HG03196 (cell line): ENCODE results near the gene SSB.
"Not testable (repeated sequence)": the region's sequence is repeated elsewhere in the genome, so short reads cannot be mapped to it uniquely, and the experiment has no call there.

Experiments
- ATAC-seq: cut with Tn5 transposase; IDR thresholded peaks from one replicate; pipeline ENCODE4 v1.9.1; 2021; ENCODE audit not compliant: unreplicated experiment

Gene SSB

GRCh38 chr2:169798718-169799592 is at the start of gene SSB:
Gene SSB (plus strand): TSS chr2:169798871. CDS start chr2:169800961, 2,090 bp downstream.
- peak; percentile 95 for ATAC-seq

- no peak for ATAC-seq
Measured at GRCh38 chr2:169752752-169753151, 45.9 kb upstream of the SSB start.

- no peak for ATAC-seq
Measured at GRCh38 chr2:169755083-169755870, 43.4 kb upstream of the SSB start.

- ATAC-seq: no peak
Measured at GRCh38 chr2:169756342-169756741, 42.3 kb upstream of the SSB start.

GRCh38 chr2:169757356-169757755 is 41.3 kb upstream of the SSB start:
- ATAC-seq: no peak

GRCh38 chr2:169757778-169758177 is 40.9 kb upstream of the SSB start:
- no peak for ATAC-seq

- no peak for ATAC-seq
Measured at GRCh38 chr2:169759987-169760386, 38.7 kb upstream of the SSB start.

- ATAC-seq: not testable (repeated sequence)
Measured at GRCh38 chr2:169760798-169761197, 37.9 kb upstream of the SSB start.

- ATAC-seq: no peak
Measured at GRCh38 chr2:169761251-169761969, 37.3 kb upstream of the SSB start.

- ATAC-seq: no peak
Measured at GRCh38 chr2:169761970-169762292, 36.7 kb upstream of the SSB start.

- ATAC-seq: no peak
Measured at GRCh38 chr2:169765523-169765922, 33.1 kb upstream of the SSB start.

GRCh38 chr2:169767243-169767888 is 31.3 kb upstream of the SSB start:
- no peak for ATAC-seq

GRCh38 chr2:169768262-169768995 is 30.2 kb upstream of the SSB start:
- ATAC-seq: no peak

GRCh38 chr2:169771021-169771420 is 27.6 kb upstream of the SSB start:
- ATAC-seq: no peak

- ATAC-seq: no peak
Measured at GRCh38 chr2:169771612-169772011, 27.1 kb upstream of the SSB start.

GRCh38 chr2:169772651-169773050 is 26.0 kb upstream of the SSB start:
- no peak for ATAC-seq

- ATAC-seq: no peak
Measured at GRCh38 chr2:169775354-169775753, 23.3 kb upstream of the SSB start.

GRCh38 chr2:169775765-169776164 is 22.9 kb upstream of the SSB start:
- ATAC-seq: no peak

- no peak for ATAC-seq
Measured at GRCh38 chr2:169776252-169776761, 22.4 kb upstream of the SSB start.

GRCh38 chr2:169778446-169778845 is 20.2 kb upstream of the SSB start:
- ATAC-seq: no peak
